Retinal pigment epithelial cell (primary cell): ENCODE results near the gene PPIL6.

Source experiments
- DNase-seq: peaks from one replicate; pipeline ENCODE4 v3.0.0-alpha.2; 2010; ENCODE audit warnings: low read depth
- H3K4me3 ChIP-seq: 2 replicates; pipeline ENCODE4 v1.5.1; 2011; ENCODE audit warnings: mild to moderate bottlenecking, low read length, control low read depth, moderate library complexity
- CTCF ChIP-seq: conservative IDR thresholded peaks from 2 replicates; pipeline ENCODE4 v1.5.1; 2011; ENCODE audit warnings: low read depth, low read length, control low read depth, inconsistent platforms

PPIL6 gene

DNA sequence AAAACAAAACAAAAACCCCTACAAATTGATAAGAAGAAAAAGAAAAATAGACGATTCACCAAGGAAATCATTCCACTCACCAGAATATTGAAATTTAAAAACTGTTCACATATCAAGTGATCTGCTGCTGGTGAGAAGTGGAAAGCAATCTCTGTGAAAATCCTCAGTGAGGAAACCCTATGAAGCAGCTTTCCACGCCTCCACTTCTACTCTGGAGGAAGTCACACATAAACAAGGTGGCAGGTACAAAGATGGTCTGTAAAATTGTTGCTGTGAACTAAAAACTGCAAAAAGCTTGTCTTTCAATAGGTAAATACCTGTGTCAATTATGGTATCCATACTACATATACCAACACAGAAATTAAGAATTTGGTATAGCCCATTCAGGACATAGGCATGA is 76.7 kb downstream of the PPIL6 start:
- no peak overlapping the region for H3K4me3 ChIP-seq
- TF ChIP-seq CTCF: no peak
- DNase-seq: no peak

DNA sequence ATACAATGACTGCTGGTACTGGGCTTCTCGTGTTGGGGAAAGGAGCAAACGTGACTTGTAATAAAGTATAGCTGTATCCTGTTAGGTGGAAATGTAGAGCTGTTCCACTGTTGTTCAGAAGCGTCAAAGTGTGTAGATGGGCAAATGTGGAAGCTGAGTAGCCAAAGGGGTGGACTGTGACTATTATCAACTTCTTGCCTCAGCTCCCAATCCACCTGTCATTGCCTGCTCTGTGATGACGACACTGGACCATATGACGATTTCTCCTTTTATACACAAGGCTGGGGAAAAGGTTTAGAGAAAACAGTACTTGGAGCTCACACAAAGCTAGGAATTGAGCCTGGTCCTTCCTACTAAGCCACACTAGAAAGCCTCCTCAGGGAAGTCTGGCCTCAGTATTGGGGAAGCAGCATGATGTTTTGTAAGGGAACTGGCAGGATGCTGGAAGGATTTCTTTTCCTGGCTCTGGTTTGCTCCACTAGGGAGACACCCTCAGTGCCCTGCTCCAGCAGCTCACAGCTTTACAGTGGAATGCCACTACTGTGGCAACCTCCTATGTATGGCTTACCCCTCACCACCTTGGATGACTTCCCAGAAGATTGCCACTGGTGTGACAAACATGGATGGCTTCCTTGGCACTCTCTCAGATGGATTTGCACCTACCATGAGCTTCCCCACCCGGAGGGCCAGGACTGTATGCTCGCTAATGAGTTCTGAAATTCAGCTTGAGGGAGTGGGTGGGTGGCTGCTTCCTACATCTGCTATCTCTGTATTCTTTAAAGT is 78.1 kb downstream of the PPIL6 start:
- no peak overlapping the region for H3K4me3 ChIP-seq
- no peak for DNase-seq
- TF ChIP-seq CTCF: no peak

- no peak for DNase-seq
- TF ChIP-seq CTCF: no peak
- H3K4me3 ChIP-seq: no peak overlapping the region
These were observed 79.6 kb downstream of the PPIL6 start for GRCh38 chr6:109360791-109361190.

GRCh38 chr6:109360281-109360680 is 80.1 kb downstream of the PPIL6 start:
- TF ChIP-seq CTCF: no peak
- DNase-seq: no peak
- H3K4me3 ChIP-seq: no peak overlapping the region

DNA sequence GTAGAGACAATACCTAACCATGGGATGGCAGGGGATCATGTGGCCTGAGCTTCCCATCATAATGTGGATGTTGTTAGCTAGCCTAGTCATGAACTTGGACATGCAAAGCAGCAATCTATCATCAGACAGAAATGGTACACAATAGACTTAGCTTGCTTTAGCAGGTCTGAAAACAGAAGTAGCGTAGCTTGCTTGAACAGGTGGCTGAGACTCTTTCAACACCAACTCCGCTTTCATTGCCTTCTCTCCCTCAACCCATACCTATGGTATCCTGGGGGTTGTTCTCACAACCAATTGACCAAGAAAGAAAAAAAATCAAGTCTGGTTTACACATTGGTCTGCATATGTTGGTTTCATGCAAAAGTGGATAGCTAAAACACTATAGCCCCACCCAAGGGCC is 81.2 kb downstream of the PPIL6 start:
- no peak overlapping the region for H3K4me3 ChIP-seq
- DNase-seq: no peak
- TF ChIP-seq CTCF: no peak

GRCh38 chr6:109358204-109358603 is 82.2 kb downstream of the PPIL6 start:
- TF ChIP-seq CTCF: no peak
- H3K4me3 ChIP-seq: no peak overlapping the region
- DNase-seq: no peak

- no peak overlapping the region for H3K4me3 ChIP-seq
- TF ChIP-seq CTCF: no peak
- no peak for DNase-seq
These were observed 84.2 kb downstream of the PPIL6 start for GRCh38 chr6:109356237-109356636.
